ENCODE measurements around the gene STIP1.

DNA sequence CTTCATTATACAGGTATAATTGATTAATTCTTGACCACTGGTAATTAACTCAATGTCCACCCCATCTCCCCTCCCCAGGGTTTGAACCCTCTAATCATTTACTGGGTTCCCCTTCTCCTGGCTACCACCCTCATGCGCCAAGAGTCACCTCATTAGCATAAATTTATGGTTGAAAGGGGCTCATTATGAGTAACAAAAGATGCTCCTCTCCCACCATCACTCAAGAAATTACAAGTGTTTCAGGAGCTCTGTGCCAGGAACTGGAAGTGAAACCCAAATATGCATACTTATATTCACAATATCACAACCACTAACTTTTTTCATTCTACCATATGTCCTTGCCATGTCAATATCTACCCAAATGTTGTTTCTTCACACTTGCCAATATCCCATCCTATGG lies 7.8 kb upstream of the STIP1 start:
- TF ChIP-seq POLR2A (IDR thresholded peaks at IDR 0.05) (no peak), CTCF (IDR thresholded peaks at IDR 0.05) (no peak)
